ENCODE measurements around the gene ZNF644.
"Not testable (repeated sequence)": the region's sequence is repeated elsewhere in the genome, so short reads cannot be mapped to it uniquely, and the experiment has no call there.

The ZNF644 gene

GRCh38 chr1:91021686-91022517 lies at the start of gene ZNF644:
TSS of gene ZNF644 (minus strand) at chr1:91022035. CDS start at chr1:90982353, 39,682 bp downstream.
- in situ Hi-C loops (cut with MboI; ENCODE audit: low pct_unique_long_range_greater_than_20kb, low sequenced_read_pairs): no loop called here
- peak; percentile 94 for DNase-seq

- no peak for DNase-seq
- in situ Hi-C loops (cut with MboI; ENCODE audit: low pct_unique_long_range_greater_than_20kb, low sequenced_read_pairs): no loop called here
Observed at GRCh38 chr1:91070298-91070697, 48.5 kb upstream of the ZNF644 start.

GRCh38 chr1:91066538-91066937 lies 44.7 kb upstream of the ZNF644 start:
- in situ Hi-C loops (cut with MboI; ENCODE audit: low pct_unique_long_range_greater_than_20kb, low sequenced_read_pairs): no loop called here
- no peak for DNase-seq

GRCh38 chr1:91065337-91065736 lies 43.5 kb upstream of the ZNF644 start:
- in situ Hi-C loops (cut with MboI; ENCODE audit: low pct_unique_long_range_greater_than_20kb, low sequenced_read_pairs): no loop called here

GRCh38 chr1:91063403-91063802 lies 41.6 kb upstream of the ZNF644 start:
- in situ Hi-C loops (cut with MboI; ENCODE audit: low pct_unique_long_range_greater_than_20kb, low sequenced_read_pairs): not testable (repeated sequence)
- DNase-seq: peak; percentile 53

More at GRCh38 chr1:91065337-91065736, 43.5 kb upstream of the ZNF644 start:
- no peak for DNase-seq

- in situ Hi-C loops (cut with MboI; ENCODE audit: low pct_unique_long_range_greater_than_20kb, low sequenced_read_pairs): no loop called here
Observed at GRCh38 chr1:91059157-91059556, 37.3 kb upstream of the ZNF644 start.

GRCh38 chr1:91057784-91058183 lies 35.9 kb upstream of the ZNF644 start:
- DNase-seq: no peak
- in situ Hi-C loops (cut with MboI; ENCODE audit: low pct_unique_long_range_greater_than_20kb, low sequenced_read_pairs): no loop called here

More at GRCh38 chr1:91059157-91059556, 37.3 kb upstream of the ZNF644 start:
- no peak for DNase-seq

- DNase-seq: no peak
- in situ Hi-C loops (cut with MboI; ENCODE audit: low pct_unique_long_range_greater_than_20kb, low sequenced_read_pairs): no loop called here
Observed at GRCh38 chr1:91054780-91055481, 33.1 kb upstream of the ZNF644 start.

- no peak for DNase-seq
- in situ Hi-C loops (cut with MboI; ENCODE audit: low pct_unique_long_range_greater_than_20kb, low sequenced_read_pairs): no loop called here
Observed at GRCh38 chr1:91053630-91054029, 31.8 kb upstream of the ZNF644 start.

GRCh38 chr1:91049551-91049950 lies 27.7 kb upstream of the ZNF644 start:
- DNase-seq; in situ Hi-C loops (cut with MboI; ENCODE audit: low pct_unique_long_range_greater_than_20kb, low sequenced_read_pairs): not testable (repeated sequence)

- DNase-seq: no peak
- in situ Hi-C loops (cut with MboI; ENCODE audit: low pct_unique_long_range_greater_than_20kb, low sequenced_read_pairs): no loop called here
Observed at GRCh38 chr1:91046766-91047165, 24.9 kb upstream of the ZNF644 start.

GRCh38 chr1:91045284-91045683 lies 23.4 kb upstream of the ZNF644 start:
- no peak for DNase-seq
- in situ Hi-C loops (cut with MboI; ENCODE audit: low pct_unique_long_range_greater_than_20kb, low sequenced_read_pairs): no loop called here

GRCh38 chr1:91044776-91045175 lies 22.9 kb upstream of the ZNF644 start:
- DNase-seq; in situ Hi-C loops (cut with MboI; ENCODE audit: low pct_unique_long_range_greater_than_20kb, low sequenced_read_pairs): not testable (repeated sequence)

GRCh38 chr1:91042372-91042771 lies 20.5 kb upstream of the ZNF644 start:
- in situ Hi-C loops (cut with MboI; ENCODE audit: low pct_unique_long_range_greater_than_20kb, low sequenced_read_pairs); DNase-seq: not testable (repeated sequence)

- DNase-seq: no peak
- in situ Hi-C loops (cut with MboI; ENCODE audit: low pct_unique_long_range_greater_than_20kb, low sequenced_read_pairs): no loop called here
Observed at GRCh38 chr1:91038582-91038981, 16.7 kb upstream of the ZNF644 start.

GRCh38 chr1:91036894-91037829 lies 15.3 kb upstream of the ZNF644 start:
- in situ Hi-C loops (cut with MboI; ENCODE audit: low pct_unique_long_range_greater_than_20kb, low sequenced_read_pairs): no loop called here
- DNase-seq: no peak

GRCh38 chr1:91032349-91032748 lies 10.5 kb upstream of the ZNF644 start:
- no peak for DNase-seq
- in situ Hi-C loops (cut with MboI; ENCODE audit: low pct_unique_long_range_greater_than_20kb, low sequenced_read_pairs): no loop called here

GRCh38 chr1:91031081-91031480 lies 9.2 kb upstream of the ZNF644 start:
- in situ Hi-C loops (cut with MboI; ENCODE audit: low pct_unique_long_range_greater_than_20kb, low sequenced_read_pairs): no loop called here

GRCh38 chr1:91026777-91027176 lies 4.9 kb upstream of the ZNF644 start:
- DNase-seq: no peak
- in situ Hi-C loops (cut with MboI; ENCODE audit: low pct_unique_long_range_greater_than_20kb, low sequenced_read_pairs): no loop called here

More at GRCh38 chr1:91031081-91031480, 9.2 kb upstream of the ZNF644 start:
- no peak for DNase-seq

Data from KBM-7 (cell line).